ENCODE data around the gene IMMP2L. TPM values are rescaled to one million over a fixed set of nuclear protein-coding genes. Genes with fewer than 3 reads are reported as not detected.

IMMP2L gene
- total and polyA plus RNA-seq, 2 of the 4 experiments (the other 2 are of a cell fraction) = 5.8 to 9.3 TPM

GRCh38 chr7:111593343-111593742 is 31.1 kb upstream of the IMMP2L start:
- in situ Hi-C loops (cut with MboI; ENCODE audit: low sequenced_read_pairs) = no loop called here

More at GRCh38 chr7:111593343-111593742, 31.1 kb upstream of the IMMP2L start:
- Histone ChIP-seq H3K36me3 (ENCODE audit: control insufficient read depth, insufficient read depth, low read length) (no peaks in the 10 kb centered on the region), H3K9ac (ENCODE audit: low read depth, low read length) (no peak overlapping the region), H3K23ac (ENCODE audit: low read depth, low read length) (no peak overlapping the region), H2BK120ac (ENCODE audit: low read depth, low read length) (no peak overlapping the region), H3K27ac (ENCODE audit: insufficient read depth, low read length) (no peak overlapping the region), H2AFZ (replicated peaks; ENCODE audit: low read length, poor library complexity) (no peak overlapping the region), H3K14ac (replicated peaks; ENCODE audit: low read depth, low read length) (no peak overlapping the region), H3K27me3 (ENCODE audit: control insufficient read depth, insufficient read depth, low read length) (no peaks in the 10 kb centered on the region), H3K4ac (ENCODE audit: low read depth, low read length) (no peak overlapping the region), H3K18ac (ENCODE audit: low read depth, low read length) (no peak overlapping the region), H2AK5ac (ENCODE audit: low read depth, low read length) (no peak overlapping the region), H3K79me1 (ENCODE audit: low read depth in 1 of 2, low read length in 2 of 2) (no peaks in the 10 kb centered on the region), H4K20me1 (ENCODE audit: insufficient read depth, low read length) (no peaks in the 10 kb centered on the region), H3K9me3 (ENCODE audit: control insufficient read depth, insufficient read depth, low read length) (no peaks in the 10 kb centered on the region), H4K91ac (ENCODE audit: insufficient read depth, low read depth, low read length) (no peak overlapping the region), H3K4me2 (ENCODE audit: low read depth, low read length) (no peak overlapping the region), H2BK20ac (ENCODE audit: low read depth, low read length) (no peak overlapping the region), H3K4me1 (ENCODE audit: control insufficient read depth, insufficient read depth, low read length) (no peaks in the 10 kb centered on the region), H2BK5ac (ENCODE audit: low read depth, low read length, poor library complexity, severe bottlenecking) (no peak overlapping the region), H4K8ac (ENCODE audit: low read depth in 2 of 2, low read length in 2 of 2) (no peak overlapping the region), H3K4me3 (ENCODE audit: insufficient read depth, low read depth, low read length) (no peak overlapping the region), H4K5ac (ENCODE audit: low read depth, low read length) (no peak overlapping the region), H2AK9ac (replicated peaks; ENCODE audit: low read depth, low read length, poor library complexity) (no peak overlapping the region), H3K56ac (ENCODE audit: extremely low read depth, insufficient read depth, low read length) (no peak overlapping the region), H2BK15ac (ENCODE audit: low read depth, low read length) (no peak overlapping the region), H3K9me1 (ENCODE audit: insufficient read depth, low read length) (no peaks in the 10 kb centered on the region)
- DNase-seq (no peak), ATAC-seq (ENCODE audit: low read depth) (no peak)
- ChIA-PET CTCF (no interaction called here), POLR2A (ENCODE audit: unreplicated experiment) (no interaction called here)
- no CpG with 5 or more reads among the region's 2 CpGs for WGBS, 2 experiments (ENCODE audit: extremely low coverage in 2 of 2, insufficient read length in 1 of 2)
- BruUV-seq (replicated peaks) = no TSS peak
- intact Hi-C loops (cut with micrococcal nuclease) (no loop called here), dilution Hi-C loops (cut with HindIII; ENCODE audit: low sequenced_read_pairs, unreplicated experiment) (no loop called here)
- TF ChIP-seq CEBPB (IDR thresholded peaks at IDR 0.05; ENCODE audit: low read depth, low read length) (no peak), MAFK (IDR thresholded peaks at IDR 0.05; ENCODE audit: low read depth, low read length) (no peak), SMC3 (IDR thresholded peaks at IDR 0.05; ENCODE audit: low read depth, low read length) (no peak), USF2 (IDR thresholded peaks at IDR 0.05; ENCODE audit: low read depth, low read length) (no peak), BHLHE40 (IDR thresholded peaks at IDR 0.05; ENCODE audit: low read depth, low read length) (no peak), RAD21 (IDR thresholded peaks at IDR 0.05; ENCODE audit: low read length) (no peak), CHD1 (IDR thresholded peaks at IDR 0.05; ENCODE audit: low read depth, low read length) (no peak), FOS (IDR thresholded peaks at IDR 0.05; ENCODE audit: low read depth, low read length) (no peak)
